GM18511 (cell line): ENCODE data around the gene RBP4.
"Not testable (repeated sequence)": the region's sequence is repeated elsewhere in the genome, so short reads cannot be mapped to it uniquely, and the experiment has no call there.

Source experiments
- ATAC-seq: cut with Tn5 transposase; IDR thresholded peaks from one replicate; pipeline ENCODE4 v1.9.1; 2021; ENCODE audit warnings: mild to moderate bottlenecking, moderate library complexity; ENCODE audit not compliant: unreplicated experiment

The RBP4 gene

GRCh38 chr10:93567277-93568104 is 33.5 kb downstream of the RBP4 start:
- ATAC-seq: no peak

- no peak for ATAC-seq
Observed at GRCh38 chr10:93566435-93567276, 34.4 kb downstream of the RBP4 start, which contains the start of gene FFAR4. Gene FFAR4 (plus strand): TSS chr10:93566665. CDS start chr10:93566721, 56 bp downstream.

- no peak for ATAC-seq
Observed at GRCh38 chr10:93565446-93565845, 35.6 kb downstream of the RBP4 start.

- no peak for ATAC-seq
Observed at GRCh38 chr10:93560541-93560940, 40.5 kb downstream of the RBP4 start.

- no peak for ATAC-seq
Observed at GRCh38 chr10:93559490-93559889, 41.5 kb downstream of the RBP4 start.

- peak; percentile 58 for ATAC-seq
Observed at GRCh38 chr10:93554760-93555432, 46.1 kb downstream of the RBP4 start.

GRCh38 chr10:93554316-93554663 is 46.7 kb downstream of the RBP4 start:
- ATAC-seq: no peak

GRCh38 chr10:93553482-93554315 is 47.3 kb downstream of the RBP4 start:
- no peak for ATAC-seq

- ATAC-seq: no peak
Observed at GRCh38 chr10:93552780-93553179, 48.3 kb downstream of the RBP4 start.

GRCh38 chr10:93550606-93551005 is 50.4 kb downstream of the RBP4 start:
- no peak for ATAC-seq

- no peak for ATAC-seq
Observed at GRCh38 chr10:93548376-93549071, 52.5 kb downstream of the RBP4 start.

GRCh38 chr10:93547522-93547921 is 53.5 kb downstream of the RBP4 start:
- no peak for ATAC-seq

- ATAC-seq: not testable (repeated sequence)
Observed at GRCh38 chr10:93546995-93547394, 54.0 kb downstream of the RBP4 start.

GRCh38 chr10:93542358-93542791 is 58.7 kb downstream of the RBP4 start:
- no peak for ATAC-seq
